ENCODE results near the gene KRT8.

DNA sequence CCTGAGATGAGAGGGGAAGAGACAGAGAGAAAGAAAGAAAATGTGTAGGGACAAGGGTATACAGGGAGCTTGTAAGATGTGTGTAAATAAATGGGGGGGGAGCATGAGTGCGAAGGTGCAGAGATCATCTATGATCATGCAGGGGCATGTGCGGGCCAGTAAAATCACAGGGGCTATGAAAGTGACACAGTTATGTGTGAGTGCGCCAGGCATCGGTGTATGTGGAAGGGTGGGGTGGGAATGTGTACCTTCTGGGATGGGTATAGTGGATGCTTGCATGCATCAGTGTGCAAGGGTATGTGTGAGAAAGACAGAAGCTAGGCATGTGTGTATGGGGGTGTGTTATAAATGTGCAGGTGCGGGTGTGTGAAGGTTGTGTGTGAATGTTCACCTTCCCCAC lies 37.7 kb downstream of the KRT8 start:
- TF ChIP-seq, protein P1, sequence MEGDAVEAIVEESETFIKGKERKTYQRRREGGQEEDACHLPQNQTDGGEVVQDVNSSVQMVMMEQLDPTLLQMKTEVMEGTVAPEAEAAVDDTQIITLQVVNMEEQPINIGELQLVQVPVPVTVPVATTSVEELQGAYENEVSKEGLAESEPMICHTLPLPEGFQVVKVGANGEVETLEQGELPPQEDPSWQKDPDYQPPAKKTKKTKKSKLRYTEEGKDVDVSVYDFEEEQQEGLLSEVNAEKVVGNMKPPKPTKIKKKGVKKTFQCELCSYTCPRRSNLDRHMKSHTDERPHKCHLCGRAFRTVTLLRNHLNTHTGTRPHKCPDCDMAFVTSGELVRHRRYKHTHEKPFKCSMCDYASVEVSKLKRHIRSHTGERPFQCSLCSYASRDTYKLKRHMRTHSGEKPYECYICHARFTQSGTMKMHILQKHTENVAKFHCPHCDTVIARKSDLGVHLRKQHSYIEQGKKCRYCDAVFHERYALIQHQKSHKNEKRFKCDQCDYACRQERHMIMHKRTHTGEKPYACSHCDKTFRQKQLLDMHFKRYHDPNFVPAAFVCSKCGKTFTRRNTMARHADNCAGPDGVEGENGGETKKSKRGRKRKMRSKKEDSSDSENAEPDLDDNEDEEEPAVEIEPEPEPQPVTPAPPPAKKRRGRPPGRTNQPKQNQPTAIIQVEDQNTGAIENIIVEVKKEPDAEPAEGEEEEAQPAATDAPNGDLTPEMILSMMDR (IDR thresholded peaks at IDR 0.05): no peak
- no peak for TF ChIP-seq EP300 (IDR thresholded peaks at IDR 0.05)

Measured in sigmoid colon (tissue), 4 donors.